Measurements from ENCODE around the gene METTL16. TPM values are rescaled to one million over a fixed set of nuclear protein-coding genes. Genes with fewer than 3 reads are reported as not detected.
A peak's percentile ranks its signal among the peaks of the same experiment; 100 is the strongest.
"Not testable (repeated sequence)": the region's sequence is repeated elsewhere in the genome, so short reads cannot be mapped to it uniquely, and the experiment has no call there.

The METTL16 gene
- total RNA-seq, 1 donor from 2014 or later = 20.8 TPM

- H3K9me3 ChIP-seq (replicated peaks) = no peaks in the 10 kb centered on the region
- peaks cover 54% of the 10 kb centered on the region for H3K4me1 ChIP-seq
- intact Hi-C loops (cut with micrococcal nuclease) = no loop called here
- TF ChIP-seq, protein P1, sequence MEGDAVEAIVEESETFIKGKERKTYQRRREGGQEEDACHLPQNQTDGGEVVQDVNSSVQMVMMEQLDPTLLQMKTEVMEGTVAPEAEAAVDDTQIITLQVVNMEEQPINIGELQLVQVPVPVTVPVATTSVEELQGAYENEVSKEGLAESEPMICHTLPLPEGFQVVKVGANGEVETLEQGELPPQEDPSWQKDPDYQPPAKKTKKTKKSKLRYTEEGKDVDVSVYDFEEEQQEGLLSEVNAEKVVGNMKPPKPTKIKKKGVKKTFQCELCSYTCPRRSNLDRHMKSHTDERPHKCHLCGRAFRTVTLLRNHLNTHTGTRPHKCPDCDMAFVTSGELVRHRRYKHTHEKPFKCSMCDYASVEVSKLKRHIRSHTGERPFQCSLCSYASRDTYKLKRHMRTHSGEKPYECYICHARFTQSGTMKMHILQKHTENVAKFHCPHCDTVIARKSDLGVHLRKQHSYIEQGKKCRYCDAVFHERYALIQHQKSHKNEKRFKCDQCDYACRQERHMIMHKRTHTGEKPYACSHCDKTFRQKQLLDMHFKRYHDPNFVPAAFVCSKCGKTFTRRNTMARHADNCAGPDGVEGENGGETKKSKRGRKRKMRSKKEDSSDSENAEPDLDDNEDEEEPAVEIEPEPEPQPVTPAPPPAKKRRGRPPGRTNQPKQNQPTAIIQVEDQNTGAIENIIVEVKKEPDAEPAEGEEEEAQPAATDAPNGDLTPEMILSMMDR (IDR thresholded peaks at IDR 0.05; ENCODE audit: borderline replicate concordance) = no peak
- no peak for DNase-seq
- no peak overlapping the region for H3K27ac ChIP-seq (replicated peaks)
- no peak overlapping the region for H3K4me3 ChIP-seq
- no peaks in the 10 kb centered on the region for H3K27me3 ChIP-seq (ENCODE audit: low read depth)
- H3K36me3 ChIP-seq = no peaks in the 10 kb centered on the region
Measured at GRCh38 chr17:2487306-2487705, 24.4 kb downstream of the METTL16 start.

DNA sequence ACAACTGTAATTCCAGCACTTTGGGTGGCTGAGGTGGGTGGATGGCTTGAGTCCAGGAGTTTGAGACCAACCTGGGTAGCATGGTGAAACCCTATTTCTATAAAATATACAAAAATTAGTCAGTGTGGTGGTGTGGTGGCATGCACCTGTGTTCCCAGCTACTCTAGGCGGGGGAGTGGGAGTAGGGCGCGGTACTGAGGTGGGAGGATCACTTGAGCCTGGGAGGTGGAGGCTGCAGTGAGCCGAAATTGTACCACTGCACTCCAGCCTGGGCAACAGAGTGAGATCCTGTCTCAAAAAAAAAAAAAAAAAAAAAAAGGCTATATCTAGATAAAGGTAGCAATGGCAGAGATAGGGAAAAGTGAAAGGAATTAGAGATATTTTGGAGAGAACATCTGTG, 25.0 kb downstream of the METTL16 start:
- intact Hi-C loops (cut with micrococcal nuclease) = not testable (repeated sequence)
- peak overlapping the region; percentile 56 for H3K4me3 ChIP-seq

DNA sequence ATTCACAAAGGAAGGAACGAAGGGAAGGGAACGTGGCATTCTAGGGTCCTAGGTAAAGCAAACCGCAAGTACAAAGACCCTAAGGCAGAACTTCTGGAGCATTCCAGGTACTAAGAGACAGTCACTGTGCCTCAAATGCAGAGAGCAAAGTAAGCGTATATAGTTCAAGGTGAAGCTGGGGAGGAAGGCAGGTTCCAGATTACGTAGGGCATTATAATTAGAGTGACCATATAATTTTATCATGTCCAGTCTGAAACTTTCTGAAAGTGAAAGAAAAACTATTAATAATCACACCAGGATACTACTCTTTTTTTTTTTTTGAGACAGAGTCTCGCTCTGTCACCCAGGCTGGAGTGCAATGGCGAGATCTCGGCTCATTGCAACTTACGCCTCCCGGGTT, 25.7 kb downstream of the METTL16 start:
- Histone ChIP-seq H3K27ac (replicated peaks) (peak overlapping the region; percentile 73), H3K27me3 (ENCODE audit: low read depth) (no peaks in the 10 kb centered on the region), H3K36me3 (no peaks in the 10 kb centered on the region), H3K4me3 (peak overlapping the region; percentile 56), H3K9me3 (replicated peaks) (no peaks in the 10 kb centered on the region), H3K4me1 (peaks cover 57% of the 10 kb centered on the region)
- no peak for DNase-seq
- TF ChIP-seq, protein P1 (IDR thresholded peaks at IDR 0.05; ENCODE audit: borderline replicate concordance) = no peak
- intact Hi-C loops (cut with micrococcal nuclease) = no loop called here

More for the DNA sequence above, 25.0 kb downstream of the METTL16 start:
- not testable (repeated sequence) for H3K36me3 ChIP-seq; H3K27me3 ChIP-seq (ENCODE audit: low read depth); DNase-seq; H3K9me3 ChIP-seq (replicated peaks)
- Histone ChIP-seq H3K27ac (replicated peaks) (peak overlapping the region; percentile 73), H3K4me1 (peaks cover 57% of the 10 kb centered on the region)

- no peak for DNase-seq
- TF ChIP-seq, protein P1 (IDR thresholded peaks at IDR 0.05; ENCODE audit: borderline replicate concordance) = no peak
- H3K27ac ChIP-seq (replicated peaks) = peak overlapping the region; percentile 73
- no peaks in the 10 kb centered on the region for H3K36me3 ChIP-seq
- H3K9me3 ChIP-seq (replicated peaks) = no peaks in the 10 kb centered on the region
- H3K4me1 ChIP-seq = peaks cover 53% of the 10 kb centered on the region
- intact Hi-C loops (cut with micrococcal nuclease) = no loop called here
- peak overlapping the region; percentile 56 for H3K4me3 ChIP-seq
- no peaks in the 10 kb centered on the region for H3K27me3 ChIP-seq (ENCODE audit: low read depth)
Measured at GRCh38 chr17:2485543-2485942, 26.1 kb downstream of the METTL16 start.

DNA sequence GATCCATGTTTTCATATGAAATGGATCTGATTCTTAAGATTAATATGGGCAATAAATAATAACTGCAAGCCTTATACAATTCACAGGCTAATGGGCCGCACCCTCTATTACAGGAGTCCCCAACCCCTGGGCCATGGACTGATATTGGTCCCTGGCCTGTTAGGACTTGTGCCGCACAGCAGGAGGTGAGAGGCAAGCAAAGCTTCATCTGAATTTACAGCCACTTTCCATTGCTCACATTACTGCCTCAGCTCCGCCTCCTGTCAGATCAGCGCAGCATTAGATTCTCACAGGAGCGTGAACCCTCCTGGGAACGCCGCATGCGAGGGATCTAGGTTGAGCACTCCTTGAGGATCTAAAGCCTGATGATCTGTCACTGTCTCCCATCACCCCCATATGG, 26.8 kb downstream of the METTL16 start:
- TF ChIP-seq, protein P1 (IDR thresholded peaks at IDR 0.05; ENCODE audit: borderline replicate concordance) = no peak
- Histone ChIP-seq H3K4me3 (no peak overlapping the region), H3K27me3 (ENCODE audit: low read depth) (no peaks in the 10 kb centered on the region), H3K4me1 (peaks cover 47% of the 10 kb centered on the region), H3K27ac (replicated peaks) (no peak overlapping the region), H3K36me3 (no peaks in the 10 kb centered on the region), H3K9me3 (replicated peaks) (no peaks in the 10 kb centered on the region)
- DNase-seq = no peak
- intact Hi-C loops (cut with micrococcal nuclease) = no loop called here

DNA sequence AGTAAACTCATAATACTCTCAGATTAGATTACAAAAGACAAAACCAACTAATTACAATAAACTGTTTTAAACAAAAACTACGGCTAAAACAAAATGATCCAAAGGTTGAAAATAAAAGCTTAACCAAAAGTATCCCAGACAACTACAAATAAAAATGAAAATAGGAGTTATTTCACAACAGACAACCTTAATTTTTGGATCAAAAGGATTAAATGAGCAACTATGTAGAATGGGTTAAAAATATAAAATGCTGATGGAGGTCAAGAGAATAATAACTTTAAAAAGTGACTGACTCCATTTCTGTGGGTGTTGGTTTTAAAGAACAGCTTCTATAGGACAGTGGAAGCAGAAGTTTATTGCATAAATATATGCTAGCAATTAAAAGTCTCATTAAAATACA, 28.6 kb downstream of the METTL16 start:
- Histone ChIP-seq H3K36me3 (peaks cover under 1% of the 10 kb centered on the region), H3K27me3 (ENCODE audit: low read depth) (no peaks in the 10 kb centered on the region), H3K4me1 (peaks cover 47% of the 10 kb centered on the region), H3K4me3 (no peak overlapping the region), H3K27ac (replicated peaks) (no peak overlapping the region), H3K9me3 (replicated peaks) (no peaks in the 10 kb centered on the region)
- TF ChIP-seq, protein P1 (IDR thresholded peaks at IDR 0.05; ENCODE audit: borderline replicate concordance) = no peak
- intact Hi-C loops (cut with micrococcal nuclease) = no loop called here
- no peak for DNase-seq

Measured in left ventricle myocardium inferior (tissue), 1 donor.